Endometrial microvascular endothelial cells (primary cell): ENCODE results near the gene ZIC5. TPM values are rescaled to one million over a fixed set of nuclear protein-coding genes. Genes with fewer than 3 reads are reported as not detected.

Source experiments
- in situ Hi-C: cut with HindIII; loops from 2 replicates; pipeline ENCODE4 v1.10.0; 2017; ENCODE audit warnings: low sequenced_read_pairs, low pct_unique_long_range_greater_than_20kb; ENCODE audit errors: inconsistent ontology term
- total RNA-seq: library from RNA; depleted of rRNA; stranded (reverse); fragments of >200 nt; gene quantifications from one replicate; pipeline ENCODE4 v1.2.3, GENCODE V29; 2015; ENCODE audit errors: inconsistent ontology term

Gene ZIC5
- total RNA-seq, 1 donor from 2014 or later: not detected

- in situ Hi-C loops: no loop called here
Measured at GRCh38 chr13:99916366-99917103, 55.0 kb downstream of the ZIC5 start.

DNA sequence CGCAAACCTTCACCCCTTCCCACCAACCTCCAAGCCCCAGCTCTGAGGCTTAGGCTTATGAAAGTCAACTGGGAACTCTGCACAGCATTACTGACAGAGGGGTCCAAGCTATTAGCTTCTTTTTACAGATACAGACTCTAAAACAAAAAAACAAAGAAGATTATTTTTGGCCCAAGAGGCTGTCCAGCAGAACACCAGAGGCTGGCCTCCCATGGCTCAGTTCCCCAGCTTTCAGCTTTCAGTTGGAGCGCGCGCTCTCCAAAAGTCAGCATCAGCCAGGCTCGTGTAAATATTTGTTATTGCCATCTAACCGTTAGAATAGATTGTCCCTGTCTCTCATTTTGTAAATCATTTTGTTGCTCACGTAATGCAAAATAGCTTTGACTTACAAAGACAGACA lies 58.4 kb downstream of the ZIC5 start:
- in situ Hi-C loops: no loop called here

Other genes starting within 250 kb of the ZIC5 start
- gene ZIC2, start 10.0 kb upstream of the ZIC5 start, total RNA-seq: not detected
- 14.0 TPM for gene PCCA, start 117.3 kb upstream of the ZIC5 start, total RNA-seq